ENCODE results near the gene CENPP.
"Not testable (repeated sequence)": the region's sequence is repeated elsewhere in the genome, so short reads cannot be mapped to it uniquely, and the experiment has no call there.

The CENPP gene

GRCh38 chr9:92380603-92381002 lies 54.9 kb downstream of the CENPP start:
- no peak for DNase-seq (ENCODE audit: low spot score)

GRCh38 chr9:92381775-92382174 lies 56.0 kb downstream of the CENPP start:
- DNase-seq (ENCODE audit: low spot score) = no peak

GRCh38 chr9:92384375-92384774 lies 58.6 kb downstream of the CENPP start:
- DNase-seq (ENCODE audit: low spot score) = no peak

GRCh38 chr9:92385001-92385400 lies 59.2 kb downstream of the CENPP start:
- DNase-seq (ENCODE audit: low spot score) = no peak

GRCh38 chr9:92385477-92385876 lies 59.7 kb downstream of the CENPP start:
- DNase-seq (ENCODE audit: low spot score) = no peak

- no peak for DNase-seq (ENCODE audit: low spot score)
These were observed 60.2 kb downstream of the CENPP start for GRCh38 chr9:92385953-92386352.

GRCh38 chr9:92392690-92393089 lies 66.9 kb downstream of the CENPP start:
- peak; percentile 25 for DNase-seq (ENCODE audit: low spot score)

GRCh38 chr9:92393686-92394085 lies 67.9 kb downstream of the CENPP start:
- DNase-seq (ENCODE audit: low spot score) = no peak

GRCh38 chr9:92395617-92396016 lies 69.9 kb downstream of the CENPP start:
- no peak for DNase-seq (ENCODE audit: low spot score)

GRCh38 chr9:92397853-92398252 lies 72.1 kb downstream of the CENPP start:
- DNase-seq (ENCODE audit: low spot score) = no peak

GRCh38 chr9:92402360-92402759 lies 76.6 kb downstream of the CENPP start:
- DNase-seq (ENCODE audit: low spot score) = no peak

GRCh38 chr9:92402826-92403745 lies 77.3 kb downstream of the CENPP start:
- DNase-seq (ENCODE audit: low spot score) = no peak

- no peak for DNase-seq (ENCODE audit: low spot score)
These were observed 78.5 kb downstream of the CENPP start, which contains the start of gene OGN for GRCh38 chr9:92404042-92404836. OGN (minus strand) TSS chr9:92404578; CDS start chr9:92403407, 1,171 bp downstream.

GRCh38 chr9:92405818-92406217 lies 80.1 kb downstream of the CENPP start:
- no peak for DNase-seq (ENCODE audit: low spot score)

GRCh38 chr9:92406477-92406876 lies 80.7 kb downstream of the CENPP start:
- DNase-seq (ENCODE audit: low spot score) = no peak

- no peak for DNase-seq (ENCODE audit: low spot score)
These were observed 82.1 kb downstream of the CENPP start for GRCh38 chr9:92407818-92408217.

- no peak for DNase-seq (ENCODE audit: low spot score)
These were observed 83.2 kb downstream of the CENPP start for GRCh38 chr9:92408747-92409478.

GRCh38 chr9:92411157-92411556 lies 85.4 kb downstream of the CENPP start:
- not testable (repeated sequence) for DNase-seq (ENCODE audit: low spot score)

- no peak for DNase-seq (ENCODE audit: low spot score)
These were observed 88.8 kb downstream of the CENPP start for GRCh38 chr9:92414566-92414965.

- DNase-seq (ENCODE audit: low spot score) = no peak
These were observed 97.0 kb downstream of the CENPP start for GRCh38 chr9:92422611-92423338.

- DNase-seq (ENCODE audit: low spot score) = no peak
These were observed 97.9 kb downstream of the CENPP start for GRCh38 chr9:92423612-92424011.

- DNase-seq (ENCODE audit: low spot score) = no peak
These were observed 98.6 kb downstream of the CENPP start, which contains the start of gene OMD for GRCh38 chr9:92424340-92424739. OMD (minus strand) TSS chr9:92424471; CDS start chr9:92417558, 6,913 bp downstream.

Data from kidney capillary endothelial cell (primary cell).